HepG2 (cell line): ENCODE results near the gene METTL6. TPM values are rescaled to one million over a fixed set of nuclear protein-coding genes. Genes with fewer than 3 reads are reported as not detected.

ENCODE experiments used
- ARID3A ChIP-seq: IDR thresholded peaks from 2 replicates; pipeline ENCODE4 v1.6.1; 2012; ENCODE audit warnings: low read depth, low read length, improper control_type of control experiment
- BHLHE40 ChIP-seq: IDR thresholded peaks from 2 replicates; pipeline ENCODE4 v1.6.1; 2011; ENCODE audit warnings: low read length, improper control_type of control experiment
- DNMT1 ChIP-seq: sonication (generic); formaldehyde crosslinking; IDR thresholded peaks from 2 replicates; pipeline ENCODE4 v1.5.1; 2020; ENCODE audit warnings: mild to moderate bottlenecking, missing genetic modification reagents
- GTF3A ChIP-seq: sonication (generic); formaldehyde crosslinking; conservative IDR thresholded peaks from 2 replicates; pipeline ENCODE4 v1.4.0; 2020; ENCODE audit warnings: mild to moderate bottlenecking, missing genetic modification reagents
- HDAC2 ChIP-seq: sonication (generic); formaldehyde crosslinking; IDR thresholded peaks from 2 replicates; pipeline ENCODE4 v1.4.0; 2020; ENCODE audit warnings: missing genetic modification reagents
- REPIN1 ChIP-seq: sonication (generic); formaldehyde crosslinking; IDR thresholded peaks from 2 replicates; pipeline ENCODE4 v1.8.0; 2022; ENCODE audit warnings: missing genetic modification reagents, low read depth, mild to moderate bottlenecking, borderline replicate concordance
- RFX3 ChIP-seq: IDR thresholded peaks from 2 replicates; pipeline ENCODE4 v1.6.1; 2016; ENCODE audit warnings: missing biosample characterization, missing genetic modification reagents
- ZBTB14 ChIP-seq: sonication (generic); formaldehyde crosslinking; IDR thresholded peaks from 2 replicates; pipeline ENCODE4 v1.4.0; 2020; ENCODE audit warnings: missing genetic modification reagents
- ZNF407 ChIP-seq: sonication (generic); formaldehyde crosslinking; IDR thresholded peaks from one replicate; pipeline ENCODE4 v1.5.1; 2020; ENCODE audit warnings: mild to moderate bottlenecking, missing genetic modification reagents; ENCODE audit errors: not compliant biosample characterization
- ZNF75D ChIP-seq: sonication (generic); formaldehyde crosslinking; IDR thresholded peaks from 2 replicates; pipeline ENCODE4 v1.8.1; 2023; ENCODE audit warnings: missing genetic modification reagents, mild to moderate bottlenecking, borderline replicate concordance
- ZNF878 ChIP-seq: sonication (generic); formaldehyde crosslinking; IDR thresholded peaks from 2 replicates; pipeline ENCODE4 v1.8.1; 2023; ENCODE audit warnings: mild to moderate bottlenecking, missing genetic modification reagents, moderate library complexity
- polyA plus RNA-seq, 8 experiments: library from polyadenylated mRNA; depleted of rRNA in 3 of 8; stranded (reverse) in 7 of 8; unstranded in 1 of 8; fragments of >200 nt; fragmentation: Illumina TruSeq in 4 of 8; extraction: Trizol in 4 of 8; gene quantifications; 2 replicates each; pipeline versions ENCODE4 v1.2.1 to v1.2.3, GENCODE V29; 2011 to 2016; ENCODE audit warnings: low read depth in 4 of 8, missing spikeins in 1 of 8, mixed read lengths in 1 of 8; ENCODE audit not compliant: insufficient read depth in 1 of 8
- total RNA-seq, 5 experiments: library from RNA; depleted of rRNA; stranded (reverse); fragments of >200 nt; fragmentation: Illumina TruSeq; extraction: Trizol; gene quantifications; 2 replicates each; pipeline ENCODE4 v1.2.3, GENCODE V29; 2016; ENCODE audit warnings: low read depth in 1 of 5
- TF ChIP-seq, protein P1 (sequence below): sonication (generic); formaldehyde crosslinking; IDR thresholded peaks from 2 replicates; pipeline ENCODE4 v1.9.0; 2021; ENCODE audit warnings: missing genetic modification reagents, borderline replicate concordance
- TF ChIP-seq, protein P2 (sequence below): sonication (generic); formaldehyde crosslinking; IDR thresholded peaks from 2 replicates; pipeline ENCODE4 v1.4.0; 2020; ENCODE audit warnings: mild to moderate bottlenecking, missing genetic modification reagents

Gene METTL6
- total and polyA plus RNA-seq, 2 of the 13 experiments (the other 11 are each of a cell fraction or from before 2014, with no cell fraction given) = 17.2 to 29.4 TPM

GRCh38 chr3:15377961-15378791 is 49.2 kb downstream of the METTL6 start (continued):
- TF ChIP-seq ZNF407 (CRISPR knock-in tag) = no peak
- 0 out of 2 replicates have a peak, but pooled peaks have one; percentile 24 for TF ChIP-seq BHLHE40
- TF ChIP-seq ZNF878 (CRISPR knock-in tag) = no peak
- TF ChIP-seq, protein P1, sequence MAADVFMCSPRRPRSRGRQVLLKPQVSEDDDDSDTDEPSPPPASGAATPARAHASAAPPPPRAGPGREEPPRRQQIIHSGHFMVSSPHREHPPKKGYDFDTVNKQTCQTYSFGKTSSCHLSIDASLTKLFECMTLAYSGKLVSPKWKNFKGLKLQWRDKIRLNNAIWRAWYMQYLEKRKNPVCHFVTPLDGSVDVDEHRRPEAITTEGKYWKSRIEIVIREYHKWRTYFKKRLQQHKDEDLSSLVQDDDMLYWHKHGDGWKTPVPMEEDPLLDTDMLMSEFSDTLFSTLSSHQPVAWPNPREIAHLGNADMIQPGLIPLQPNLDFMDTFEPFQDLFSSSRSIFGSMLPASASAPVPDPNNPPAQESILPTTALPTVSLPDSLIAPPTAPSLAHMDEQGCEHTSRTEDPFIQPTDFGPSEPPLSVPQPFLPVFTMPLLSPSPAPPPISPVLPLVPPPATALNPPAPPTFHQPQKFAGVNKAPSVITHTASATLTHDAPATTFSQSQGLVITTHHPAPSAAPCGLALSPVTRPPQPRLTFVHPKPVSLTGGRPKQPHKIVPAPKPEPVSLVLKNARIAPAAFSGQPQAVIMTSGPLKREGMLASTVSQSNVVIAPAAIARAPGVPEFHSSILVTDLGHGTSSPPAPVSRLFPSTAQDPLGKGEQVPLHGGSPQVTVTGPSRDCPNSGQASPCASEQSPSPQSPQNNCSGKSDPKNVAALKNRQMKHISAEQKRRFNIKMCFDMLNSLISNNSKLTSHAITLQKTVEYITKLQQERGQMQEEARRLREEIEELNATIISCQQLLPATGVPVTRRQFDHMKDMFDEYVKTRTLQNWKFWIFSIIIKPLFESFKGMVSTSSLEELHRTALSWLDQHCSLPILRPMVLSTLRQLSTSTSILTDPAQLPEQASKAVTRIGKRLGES = no peak
- no peak for TF ChIP-seq DNMT1 (CRISPR knock-in tag)
- TF ChIP-seq ZBTB14 (CRISPR knock-in tag) = no peak
- no peak for TF ChIP-seq ZNF75D (CRISPR knock-in tag)
- peak; percentile 100 for TF ChIP-seq RFX3 (CRISPR knock-in tag)
- no peak for TF ChIP-seq ARID3A
- TF ChIP-seq, protein P2, sequence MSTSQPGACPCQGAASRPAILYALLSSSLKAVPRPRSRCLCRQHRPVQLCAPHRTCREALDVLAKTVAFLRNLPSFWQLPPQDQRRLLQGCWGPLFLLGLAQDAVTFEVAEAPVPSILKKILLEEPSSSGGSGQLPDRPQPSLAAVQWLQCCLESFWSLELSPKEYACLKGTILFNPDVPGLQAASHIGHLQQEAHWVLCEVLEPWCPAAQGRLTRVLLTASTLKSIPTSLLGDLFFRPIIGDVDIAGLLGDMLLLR = no peak
- peak; percentile 48; the same call in 1 of the 2 replicates for TF ChIP-seq HDAC2 (CRISPR knock-in tag)
- peak; percentile 78; the same call in 1 of the 2 replicates for TF ChIP-seq REPIN1
- TF ChIP-seq GTF3A (CRISPR knock-in tag) = no peak
